ENCODE data around the gene HDAC9.
A peak's percentile ranks its signal among the peaks of the same experiment; 100 is the strongest.

Gene HDAC9

DNA sequence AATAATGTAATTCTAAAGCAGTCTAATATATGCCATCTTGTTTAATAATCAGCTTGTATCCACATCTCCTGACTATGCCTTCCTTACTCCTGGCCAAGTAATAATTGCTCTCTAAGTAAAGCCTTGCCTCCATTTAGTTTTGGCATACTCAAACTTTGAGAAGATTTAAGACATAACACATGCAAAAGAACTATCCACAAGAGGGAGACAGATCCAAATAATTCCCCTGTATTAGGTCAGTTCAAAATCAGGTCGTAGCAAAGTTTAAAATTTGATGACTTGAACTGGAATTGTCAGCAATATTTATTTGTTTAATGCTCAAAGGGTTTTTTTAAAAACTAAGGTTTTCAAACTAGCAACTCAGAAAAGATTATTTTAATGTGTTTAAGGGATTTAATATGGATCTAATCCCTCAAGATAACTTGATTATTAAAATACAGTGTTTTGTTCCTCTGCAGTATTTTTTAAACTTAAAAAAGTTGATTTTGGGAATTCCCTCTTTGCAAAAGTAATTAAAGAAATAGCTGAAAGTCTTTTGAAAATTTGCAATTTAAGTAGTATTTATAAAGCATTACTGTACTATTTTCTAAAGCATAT, 95.3 kb downstream of the HDAC9 start:
- Histone ChIP-seq H3K4me3 (ENCODE audit: low read length) (no peak overlapping the region), H3K4me1 (ENCODE audit: low read length) (peaks cover 5% of the 10 kb centered on the region; the same call in 1 of the 2 replicates), H3K27ac (ENCODE audit: low read length) (no peak overlapping the region), H3K4me2 (ENCODE audit: low read length) (no peak overlapping the region), H3K36me3 (replicated peaks; ENCODE audit: low read depth, low read length) (no peaks in the 10 kb centered on the region), H3K9me3 (ENCODE audit: insufficient read depth, low read length) (no peaks in the 10 kb centered on the region), H3K9ac (ENCODE audit: low read length) (no peak overlapping the region), H2AFZ (ENCODE audit: low read depth, low read length) (no peak overlapping the region), H4K20me1 (ENCODE audit: insufficient read depth, low read length) (no peaks in the 10 kb centered on the region), H3K79me2 (ENCODE audit: low read length) (no peaks in the 10 kb centered on the region), H3K27me3 (ENCODE audit: low read depth, low read length) (no peaks in the 10 kb centered on the region)
- TF ChIP-seq, protein P1, sequence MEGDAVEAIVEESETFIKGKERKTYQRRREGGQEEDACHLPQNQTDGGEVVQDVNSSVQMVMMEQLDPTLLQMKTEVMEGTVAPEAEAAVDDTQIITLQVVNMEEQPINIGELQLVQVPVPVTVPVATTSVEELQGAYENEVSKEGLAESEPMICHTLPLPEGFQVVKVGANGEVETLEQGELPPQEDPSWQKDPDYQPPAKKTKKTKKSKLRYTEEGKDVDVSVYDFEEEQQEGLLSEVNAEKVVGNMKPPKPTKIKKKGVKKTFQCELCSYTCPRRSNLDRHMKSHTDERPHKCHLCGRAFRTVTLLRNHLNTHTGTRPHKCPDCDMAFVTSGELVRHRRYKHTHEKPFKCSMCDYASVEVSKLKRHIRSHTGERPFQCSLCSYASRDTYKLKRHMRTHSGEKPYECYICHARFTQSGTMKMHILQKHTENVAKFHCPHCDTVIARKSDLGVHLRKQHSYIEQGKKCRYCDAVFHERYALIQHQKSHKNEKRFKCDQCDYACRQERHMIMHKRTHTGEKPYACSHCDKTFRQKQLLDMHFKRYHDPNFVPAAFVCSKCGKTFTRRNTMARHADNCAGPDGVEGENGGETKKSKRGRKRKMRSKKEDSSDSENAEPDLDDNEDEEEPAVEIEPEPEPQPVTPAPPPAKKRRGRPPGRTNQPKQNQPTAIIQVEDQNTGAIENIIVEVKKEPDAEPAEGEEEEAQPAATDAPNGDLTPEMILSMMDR (IDR thresholded peaks at IDR 0.05; ENCODE audit: low read depth, low read length) = peak; percentile 53
- no peak for TF ChIP-seq EZH2phosphoT487 (IDR thresholded peaks at IDR 0.05; ENCODE audit: low read depth)

DNA sequence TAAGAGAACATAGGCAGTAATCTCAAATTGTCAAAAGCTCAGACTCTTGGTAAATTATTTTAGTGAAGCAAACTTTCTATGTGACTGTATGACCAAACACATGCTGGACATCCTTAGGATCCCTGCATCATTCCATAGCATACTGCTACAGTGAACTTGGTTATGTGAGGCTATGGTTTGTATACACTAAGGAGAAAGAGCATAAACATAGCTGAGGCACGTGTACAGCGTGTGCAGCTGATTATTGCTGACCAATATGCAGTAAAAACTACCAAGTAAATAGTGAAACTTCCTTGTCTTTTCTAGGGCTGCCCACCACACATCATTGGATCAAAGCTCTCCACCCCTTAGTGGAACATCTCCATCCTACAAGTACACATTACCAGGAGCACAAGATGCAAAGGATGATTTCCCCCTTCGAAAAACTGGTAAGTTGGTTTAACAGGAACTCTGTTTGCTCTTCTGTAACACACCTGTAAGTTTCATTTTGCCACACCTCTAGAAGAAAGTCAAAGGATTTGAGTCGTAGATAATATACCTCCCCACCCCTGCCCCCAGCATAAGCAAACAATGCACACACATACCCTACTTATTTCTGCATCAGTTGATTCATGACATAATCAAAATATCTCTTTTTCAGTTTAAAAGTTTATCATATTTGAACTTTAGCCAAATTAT, 98.2 kb downstream of the HDAC9 start:
- no peak overlapping the region for H2AFZ ChIP-seq (ENCODE audit: low read depth, low read length)
- H3K4me2 ChIP-seq (ENCODE audit: low read length) = no peak overlapping the region
- H3K9me3 ChIP-seq (ENCODE audit: insufficient read depth, low read length) = no peaks in the 10 kb centered on the region
- no peak overlapping the region for H3K9ac ChIP-seq (ENCODE audit: low read length)
- no peaks in the 10 kb centered on the region for H4K20me1 ChIP-seq (ENCODE audit: insufficient read depth, low read length)
- no peak overlapping the region for H3K4me3 ChIP-seq (ENCODE audit: low read length)
- no peak overlapping the region for H3K27ac ChIP-seq (ENCODE audit: low read length)
- H3K27me3 ChIP-seq (ENCODE audit: low read depth, low read length) = no peaks in the 10 kb centered on the region
- TF ChIP-seq EZH2phosphoT487 (IDR thresholded peaks at IDR 0.05; ENCODE audit: low read depth) = no peak
- TF ChIP-seq, protein P1 (IDR thresholded peaks at IDR 0.05; ENCODE audit: low read depth, low read length) = no peak
- no peaks in the 10 kb centered on the region for H3K79me2 ChIP-seq (ENCODE audit: low read length)
- H3K4me1 ChIP-seq (ENCODE audit: low read length) = peaks cover 5% of the 10 kb centered on the region; the same call in 1 of the 2 replicates
- H3K36me3 ChIP-seq (replicated peaks; ENCODE audit: low read depth, low read length) = no peaks in the 10 kb centered on the region

DNA sequence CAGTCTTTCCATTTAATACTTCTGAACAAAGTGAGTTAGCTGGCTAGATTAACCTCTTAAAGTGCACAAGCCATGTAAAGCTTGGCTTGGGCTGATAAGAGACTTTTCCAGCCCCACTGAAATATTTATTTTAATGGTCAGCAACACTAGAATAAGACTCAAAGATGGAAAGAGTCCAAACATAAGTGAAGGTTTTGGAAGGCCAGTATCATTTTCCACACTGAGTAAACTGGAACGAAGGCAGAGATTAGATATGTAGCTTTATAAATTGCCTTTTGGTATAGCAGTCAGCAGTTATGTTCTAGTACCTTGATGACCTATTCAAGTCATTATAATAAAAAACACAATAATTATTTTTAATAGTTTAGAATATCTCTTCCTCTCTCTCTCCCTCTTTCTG, 102.2 kb downstream of the HDAC9 start:
- no peaks in the 10 kb centered on the region for H3K9me3 ChIP-seq (ENCODE audit: insufficient read depth, low read length)
- H2AFZ ChIP-seq (ENCODE audit: low read depth, low read length) = no peak overlapping the region
- H3K9ac ChIP-seq (ENCODE audit: low read length) = no peak overlapping the region
- no peak overlapping the region for H3K27ac ChIP-seq (ENCODE audit: low read length)
- TF ChIP-seq, protein P1 (IDR thresholded peaks at IDR 0.05; ENCODE audit: low read depth, low read length) = no peak
- no peak for TF ChIP-seq EZH2phosphoT487 (IDR thresholded peaks at IDR 0.05; ENCODE audit: low read depth)
- no peaks in the 10 kb centered on the region for H3K4me1 ChIP-seq (ENCODE audit: low read length)
- H3K4me2 ChIP-seq (ENCODE audit: low read length) = no peak overlapping the region
- H3K27me3 ChIP-seq (ENCODE audit: low read depth, low read length) = no peaks in the 10 kb centered on the region
- H3K4me3 ChIP-seq (ENCODE audit: low read length) = no peak overlapping the region
- H3K79me2 ChIP-seq (ENCODE audit: low read length) = no peaks in the 10 kb centered on the region
- H3K36me3 ChIP-seq (replicated peaks; ENCODE audit: low read depth, low read length) = peaks cover 8% of the 10 kb centered on the region
- no peaks in the 10 kb centered on the region for H4K20me1 ChIP-seq (ENCODE audit: insufficient read depth, low read length)

DNA sequence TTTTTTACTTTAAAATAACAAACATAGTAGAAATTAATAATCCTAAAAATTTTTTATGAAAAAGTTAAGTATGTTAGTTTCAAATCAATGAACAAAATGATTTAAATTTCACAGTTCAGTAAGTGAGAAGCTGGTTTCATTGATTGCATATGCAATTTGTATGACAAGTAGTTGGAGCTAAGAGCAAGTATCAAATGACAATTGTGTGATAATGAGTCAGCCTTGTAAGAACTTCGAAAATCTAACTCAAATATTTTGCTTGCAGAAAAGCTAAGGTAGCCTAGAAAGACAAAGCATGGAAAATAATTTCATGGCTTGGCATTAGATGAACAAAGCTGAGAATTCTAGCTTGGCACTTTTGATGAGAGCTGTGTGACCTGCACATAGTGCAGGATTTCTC, 111.5 kb downstream of the HDAC9 start:
- Histone ChIP-seq H2AFZ (ENCODE audit: low read depth, low read length) (no peak overlapping the region), H3K79me2 (ENCODE audit: low read length) (no peaks in the 10 kb centered on the region), H3K27ac (ENCODE audit: low read length) (no peak overlapping the region), H4K20me1 (ENCODE audit: insufficient read depth, low read length) (no peaks in the 10 kb centered on the region), H3K9me3 (ENCODE audit: insufficient read depth, low read length) (no peaks in the 10 kb centered on the region), H3K27me3 (ENCODE audit: low read depth, low read length) (no peaks in the 10 kb centered on the region), H3K4me3 (ENCODE audit: low read length) (no peak overlapping the region), H3K9ac (ENCODE audit: low read length) (no peak overlapping the region), H3K4me1 (ENCODE audit: low read length) (no peaks in the 10 kb centered on the region), H3K4me2 (ENCODE audit: low read length) (no peak overlapping the region), H3K36me3 (replicated peaks; ENCODE audit: low read depth, low read length) (peaks cover 4% of the 10 kb centered on the region)
- TF ChIP-seq, protein P1 (IDR thresholded peaks at IDR 0.05; ENCODE audit: low read depth, low read length) = no peak
- TF ChIP-seq EZH2phosphoT487 (IDR thresholded peaks at IDR 0.05; ENCODE audit: low read depth) = no peak

Measured in OCI-LY3 (cell line).